CD4-positive, alpha-beta T cell treated with Interleukin-2 at 100 ng/mL for 4 hours (primary cell): Measurements from ENCODE around the gene LRRC4B.
A peak's percentile ranks its signal among the peaks of the same experiment; 100 is the strongest.
"Not testable (repeated sequence)": the region's sequence is repeated elsewhere in the genome, so short reads cannot be mapped to it uniquely, and the experiment has no call there.

Experiments
- DNase-seq: peaks from one replicate; pipeline ENCODE4 v3.0.0-alpha.2; 2020; ENCODE audit warnings: low spot score

LRRC4B gene

GRCh38 chr19:50486823-50487515 lies 81.3 kb downstream of the LRRC4B start:
- DNase-seq = peak; percentile 30

- no peak for DNase-seq
These were observed 82.8 kb downstream of the LRRC4B start for GRCh38 chr19:50485284-50485955.

- no peak for DNase-seq
These were observed 85.3 kb downstream of the LRRC4B start for GRCh38 chr19:50482916-50483315.

GRCh38 chr19:50482271-50482855 lies 85.9 kb downstream of the LRRC4B start:
- DNase-seq = no peak

- DNase-seq = no peak
These were observed 86.7 kb downstream of the LRRC4B start for GRCh38 chr19:50481351-50482149.

DNA sequence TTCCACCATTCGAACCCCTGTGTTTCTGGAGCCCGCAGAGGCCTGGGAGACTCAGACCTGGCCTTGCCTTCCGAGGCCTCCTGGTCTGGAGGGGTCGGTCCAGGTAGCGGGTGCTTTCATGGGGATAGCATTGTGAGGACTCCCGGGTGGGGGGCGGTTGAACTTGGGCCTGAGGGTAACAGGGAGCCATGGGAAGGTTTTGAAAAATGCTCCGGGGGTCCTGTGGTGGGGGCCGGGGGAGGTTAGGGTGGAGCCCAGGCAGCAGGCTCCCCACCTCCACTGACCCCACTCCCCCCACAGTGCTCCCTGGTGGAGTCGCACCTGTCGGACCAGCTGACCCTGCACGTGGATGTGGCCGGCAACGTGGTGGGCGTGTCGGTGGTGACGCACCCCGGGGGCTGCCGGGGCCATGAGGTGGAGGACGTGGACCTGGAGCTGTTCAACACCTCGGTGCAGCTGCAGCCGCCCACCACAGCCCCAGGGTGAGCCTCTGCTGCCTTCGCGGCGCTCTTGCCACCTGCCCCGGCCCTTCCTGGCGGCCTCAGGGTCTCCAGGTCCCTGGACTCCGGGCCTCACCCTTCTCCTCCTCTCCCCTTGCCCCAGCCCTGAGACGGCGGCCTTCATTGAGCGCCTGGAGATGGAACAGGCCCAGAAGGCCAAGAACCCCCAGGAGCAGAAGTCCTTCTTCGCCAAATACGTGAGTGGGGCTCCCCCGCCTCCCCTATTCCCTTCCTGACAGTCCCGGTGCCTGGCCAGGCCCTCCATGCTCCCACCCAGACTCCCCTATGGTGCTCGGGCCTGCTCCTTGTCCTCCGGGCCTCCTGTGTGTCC lies 87.7 kb downstream of the LRRC4B start:
- no peak for DNase-seq

GRCh38 chr19:50479761-50480251 lies 88.4 kb downstream of the LRRC4B start:
- DNase-seq = no peak

DNA sequence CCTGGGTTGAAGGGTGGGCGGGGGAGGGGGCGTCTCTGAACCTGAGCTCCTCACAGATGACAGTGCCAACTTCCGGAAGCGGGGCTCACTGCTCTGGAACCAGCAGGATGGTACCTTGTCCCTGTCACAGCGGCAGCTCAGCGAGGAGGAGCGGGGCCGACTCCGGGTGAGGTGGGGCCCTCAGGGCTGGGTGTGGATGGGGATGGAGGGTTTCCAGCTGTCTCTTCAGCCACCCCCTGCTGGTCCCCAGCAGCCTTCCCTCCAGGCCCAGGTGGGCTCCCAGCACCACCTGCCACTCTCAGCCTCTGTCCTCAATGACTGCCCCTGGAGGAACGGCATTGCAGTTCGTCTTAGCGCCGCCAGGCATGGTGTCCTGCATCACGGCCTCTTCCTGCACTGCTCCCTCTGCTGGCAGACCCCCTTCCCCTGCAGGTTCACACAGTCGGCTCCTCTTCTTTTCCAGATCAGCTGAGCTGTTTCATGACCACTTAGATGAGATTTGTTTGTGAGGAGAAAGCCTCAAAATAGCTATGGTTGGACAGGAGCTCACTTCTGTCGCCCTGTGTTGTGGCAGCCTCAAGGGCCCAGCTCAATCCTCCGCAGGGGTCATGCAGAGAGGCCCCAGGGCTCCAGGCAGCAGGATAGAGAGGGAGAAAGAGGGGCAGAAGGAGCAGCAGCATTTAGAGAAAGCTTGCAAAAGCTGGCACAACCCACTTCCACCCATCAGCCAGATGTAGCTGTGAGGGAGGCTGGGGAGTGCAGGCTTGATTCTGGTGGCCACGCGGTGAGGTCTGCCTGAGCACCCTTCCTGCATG lies 89.1 kb downstream of the LRRC4B start:
- no peak for DNase-seq

DNA sequence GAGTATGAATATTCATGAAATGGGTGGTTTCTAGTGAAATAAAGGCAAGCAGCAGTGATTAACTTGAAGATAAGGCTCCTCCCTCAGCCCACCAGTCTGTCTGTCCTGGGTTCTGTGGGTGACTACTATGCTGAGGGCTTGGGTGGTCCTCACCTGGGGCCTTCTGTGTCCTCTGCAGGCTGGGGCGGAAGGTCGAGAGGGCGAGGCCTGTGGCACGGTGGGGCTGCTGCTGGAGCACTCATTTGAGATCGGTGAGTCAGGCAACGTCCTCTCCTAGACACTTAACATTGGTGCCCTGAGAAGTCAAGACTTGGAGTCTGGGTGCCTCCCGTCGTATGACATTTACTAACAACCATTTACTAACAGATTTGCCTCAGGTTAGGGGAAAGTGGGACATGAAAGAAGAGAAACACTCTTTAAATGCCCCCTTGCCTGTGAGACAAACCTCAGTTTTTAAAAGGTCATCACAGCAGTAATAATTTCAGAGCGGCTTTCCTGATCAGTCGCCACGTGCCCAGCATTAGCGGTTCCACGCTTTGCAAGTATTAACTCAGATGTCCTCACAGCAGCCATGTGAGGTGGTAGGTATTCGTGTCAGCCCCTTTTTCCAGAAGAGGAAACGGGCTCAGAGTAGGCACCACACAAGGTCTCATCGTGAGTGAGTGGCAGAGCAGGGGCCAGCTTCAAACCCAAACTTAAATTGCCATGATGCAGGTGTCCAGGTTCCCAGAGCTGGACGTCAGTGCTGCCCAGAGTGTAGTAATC lies 90.3 kb downstream of the LRRC4B start:
- DNase-seq = no peak

DNA sequence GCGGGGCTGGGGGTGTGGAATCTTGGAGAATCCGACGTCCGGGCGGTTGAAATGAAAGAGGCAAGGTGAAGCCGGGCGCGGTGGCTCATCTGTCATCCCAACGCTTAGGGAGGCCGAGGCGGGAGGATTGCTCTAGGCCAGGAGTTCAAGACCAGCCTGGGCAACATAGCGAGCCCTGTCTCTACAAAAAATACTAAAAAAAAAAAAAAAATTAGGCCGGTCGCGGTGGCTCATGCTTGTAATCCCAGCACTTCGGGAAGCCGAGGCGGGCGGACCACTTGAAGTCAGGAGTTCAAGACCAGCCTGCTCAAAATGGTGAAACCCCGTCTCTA lies 91.4 kb downstream of the LRRC4B start:
- no peak for DNase-seq

- DNase-seq = peak; percentile 89
These were observed 91.9 kb downstream of the LRRC4B start, which contains the start of the genes EMC10 and GARIN5A for GRCh38 chr19:50476224-50476906. Gene EMC10 (plus strand): TSS chr19:50476507. CDS start chr19:50476545, 38 bp downstream. Gene GARIN5A (minus strand): TSS chr19:50476848. CDS start chr19:50476388, 460 bp downstream.

DNA sequence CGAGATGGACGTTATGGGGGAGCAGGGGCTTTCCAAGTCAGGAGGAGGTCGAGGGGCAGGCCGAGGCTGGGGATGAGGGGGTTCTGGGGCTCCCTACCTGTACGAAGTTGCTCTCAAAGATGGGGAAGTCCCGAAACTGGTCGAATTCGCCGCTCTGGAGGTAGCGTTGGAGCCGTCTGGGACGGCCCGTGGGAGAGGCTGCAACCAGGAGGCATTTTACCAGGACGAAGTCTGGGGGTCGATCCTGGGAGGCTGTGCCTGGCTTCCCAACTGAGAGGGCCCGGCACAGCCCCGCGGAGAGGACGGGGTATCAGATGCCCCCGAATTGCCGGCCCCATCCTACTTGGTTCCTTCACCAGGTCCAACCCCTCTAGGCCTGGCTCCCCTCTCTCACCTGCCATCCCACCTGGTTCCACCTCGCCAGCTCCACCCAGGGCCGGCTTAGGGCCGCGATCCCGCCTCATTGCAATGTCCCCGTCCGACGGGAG lies 92.5 kb downstream of the LRRC4B start:
- no peak for DNase-seq

GRCh38 chr19:50475101-50475568 lies 93.1 kb downstream of the LRRC4B start:
- DNase-seq = no peak

GRCh38 chr19:50473336-50473735 lies 94.9 kb downstream of the LRRC4B start:
- DNase-seq = not testable (repeated sequence)

- DNase-seq = no peak
These were observed 99.4 kb downstream of the LRRC4B start for GRCh38 chr19:50468818-50469217.

GRCh38 chr19:50467566-50467965 lies 100.7 kb downstream of the LRRC4B start:
- DNase-seq = no peak
